ENCODE measurements around the gene SUPT6H. TPM values are rescaled to one million over a fixed set of nuclear protein-coding genes. Genes with fewer than 3 reads are reported as not detected.

SUPT6H gene
- total RNA-seq, 1 donor from 2014 or later: 91.2 TPM

DNA sequence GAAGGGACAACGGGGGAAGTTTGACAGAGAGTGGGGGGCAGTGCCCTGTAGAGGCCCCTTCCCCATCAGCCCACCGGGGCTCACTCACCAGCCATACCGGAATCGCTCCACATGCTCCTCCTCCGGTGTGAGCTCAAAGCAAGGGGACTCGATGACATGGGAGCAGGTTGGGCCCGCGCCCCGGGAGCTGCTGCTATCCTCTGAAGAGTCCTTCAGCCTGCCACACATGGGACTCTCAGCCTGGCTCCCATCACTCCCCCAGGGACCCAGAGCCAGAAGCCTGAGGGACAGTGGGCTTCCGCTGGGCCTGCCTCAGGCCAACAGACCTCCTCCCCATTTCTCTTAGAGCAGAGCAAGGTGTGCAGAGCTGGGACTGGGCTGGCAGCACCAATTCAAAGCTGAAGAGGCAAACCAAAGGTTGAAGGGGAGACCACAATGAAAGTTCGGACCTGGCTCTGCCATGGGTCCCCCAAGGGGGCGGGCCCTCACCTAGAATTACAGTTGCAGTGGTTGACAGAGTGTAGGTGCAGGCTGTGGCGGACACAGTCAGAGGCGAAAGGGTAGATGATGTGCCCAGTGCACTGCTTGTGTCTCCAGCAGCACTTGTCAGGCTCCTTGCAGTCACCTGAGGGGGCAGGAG lies 42.3 kb downstream of the SUPT6H start:
- Mint-ChIP-seq H3K27ac (ENCODE audit: unreplicated experiment) (no peak overlapping the region), H3K4me3 (ENCODE audit: unreplicated experiment) (no peak overlapping the region), H3K4me1 (ENCODE audit: unreplicated experiment) (no peaks in the 10 kb centered on the region), H3K9me3 (ENCODE audit: unreplicated experiment) (no peaks in the 10 kb centered on the region), H3K27me3 (ENCODE audit: unreplicated experiment) (no peaks in the 10 kb centered on the region), H3K36me3 (ENCODE audit: unreplicated experiment) (peaks cover 25% of the 10 kb centered on the region)
- DNase-seq (ENCODE audit: extremely low spot score, unreplicated experiment): no peak
- TF ChIP-seq, protein P1, sequence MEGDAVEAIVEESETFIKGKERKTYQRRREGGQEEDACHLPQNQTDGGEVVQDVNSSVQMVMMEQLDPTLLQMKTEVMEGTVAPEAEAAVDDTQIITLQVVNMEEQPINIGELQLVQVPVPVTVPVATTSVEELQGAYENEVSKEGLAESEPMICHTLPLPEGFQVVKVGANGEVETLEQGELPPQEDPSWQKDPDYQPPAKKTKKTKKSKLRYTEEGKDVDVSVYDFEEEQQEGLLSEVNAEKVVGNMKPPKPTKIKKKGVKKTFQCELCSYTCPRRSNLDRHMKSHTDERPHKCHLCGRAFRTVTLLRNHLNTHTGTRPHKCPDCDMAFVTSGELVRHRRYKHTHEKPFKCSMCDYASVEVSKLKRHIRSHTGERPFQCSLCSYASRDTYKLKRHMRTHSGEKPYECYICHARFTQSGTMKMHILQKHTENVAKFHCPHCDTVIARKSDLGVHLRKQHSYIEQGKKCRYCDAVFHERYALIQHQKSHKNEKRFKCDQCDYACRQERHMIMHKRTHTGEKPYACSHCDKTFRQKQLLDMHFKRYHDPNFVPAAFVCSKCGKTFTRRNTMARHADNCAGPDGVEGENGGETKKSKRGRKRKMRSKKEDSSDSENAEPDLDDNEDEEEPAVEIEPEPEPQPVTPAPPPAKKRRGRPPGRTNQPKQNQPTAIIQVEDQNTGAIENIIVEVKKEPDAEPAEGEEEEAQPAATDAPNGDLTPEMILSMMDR (IDR thresholded peaks at IDR 0.05): no peak

DNA sequence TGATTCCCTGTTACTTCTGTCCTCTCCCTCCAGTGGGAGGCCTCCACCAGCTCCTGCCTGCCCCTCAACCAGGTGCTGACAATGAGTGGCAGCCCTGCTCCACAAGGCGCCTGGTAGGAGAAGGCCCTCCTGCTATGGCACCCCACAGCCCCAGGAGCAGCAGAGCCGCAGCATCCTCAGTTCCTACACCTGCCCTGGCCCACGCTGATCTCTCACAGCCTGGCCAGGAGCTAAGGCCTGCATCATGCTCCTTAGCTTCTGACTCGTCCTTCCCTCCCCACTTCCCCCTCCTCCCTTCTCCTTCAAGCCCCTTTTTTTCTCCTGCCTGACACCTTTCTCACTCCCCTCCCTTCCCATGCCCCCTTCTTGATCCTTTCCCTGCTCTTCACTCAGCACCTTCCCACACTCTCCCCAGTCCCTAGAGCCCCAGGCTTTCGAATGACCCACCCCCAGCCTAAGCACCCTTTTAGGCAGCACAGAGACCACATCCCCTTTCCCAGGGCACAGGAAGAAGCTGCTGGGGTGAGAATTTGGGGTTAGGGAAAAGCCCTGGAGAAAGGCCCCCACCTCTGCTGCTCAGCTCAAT lies 43.2 kb downstream of the SUPT6H start:
- TF ChIP-seq, protein P1 (IDR thresholded peaks at IDR 0.05): no peak
- DNase-seq (ENCODE audit: extremely low spot score, unreplicated experiment): no peak
- Mint-ChIP-seq H3K36me3 (ENCODE audit: unreplicated experiment) (peaks cover 20% of the 10 kb centered on the region), H3K27ac (ENCODE audit: unreplicated experiment) (no peak overlapping the region), H3K4me1 (ENCODE audit: unreplicated experiment) (peaks cover 3% of the 10 kb centered on the region), H3K27me3 (ENCODE audit: unreplicated experiment) (no peaks in the 10 kb centered on the region), H3K4me3 (ENCODE audit: unreplicated experiment) (no peak overlapping the region), H3K9me3 (ENCODE audit: unreplicated experiment) (no peaks in the 10 kb centered on the region)

DNA sequence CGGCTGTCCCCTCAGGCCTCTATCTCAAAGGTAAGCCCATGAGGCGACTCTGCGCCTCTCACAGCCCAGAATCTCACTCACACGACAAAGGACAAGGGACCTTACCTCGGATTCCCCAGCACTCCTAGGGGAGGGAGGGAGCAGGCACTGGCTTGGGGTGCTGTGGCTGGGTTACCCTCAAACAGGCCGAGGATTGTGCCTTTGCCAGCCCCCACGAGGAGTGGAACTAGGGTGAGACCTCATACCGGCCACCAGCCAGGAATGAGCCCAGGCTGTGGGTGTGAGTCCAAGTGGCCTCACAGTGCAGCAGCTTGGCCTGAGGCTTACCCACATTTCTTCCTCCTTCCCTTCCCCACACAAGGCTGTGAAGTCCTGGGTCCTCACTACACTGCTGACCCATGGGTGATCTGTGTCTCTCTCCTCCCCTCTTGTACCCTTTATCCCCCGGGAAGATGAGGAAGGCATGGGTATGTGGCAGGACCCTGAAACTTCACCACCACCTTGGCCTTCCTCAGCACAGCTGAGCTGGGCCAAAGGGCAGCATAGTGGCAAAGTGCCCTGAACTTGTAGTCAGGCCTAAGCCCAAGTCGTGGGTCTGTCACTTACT lies 43.8 kb downstream of the SUPT6H start:
- DNase-seq (ENCODE audit: extremely low spot score, unreplicated experiment): no peak
- H3K9me3 Mint-ChIP-seq (ENCODE audit: unreplicated experiment): no peaks in the 10 kb centered on the region
- no peak overlapping the region for H3K4me3 Mint-ChIP-seq (ENCODE audit: unreplicated experiment)
- peaks cover 8% of the 10 kb centered on the region for H3K4me1 Mint-ChIP-seq (ENCODE audit: unreplicated experiment)
- TF ChIP-seq, protein P1 (IDR thresholded peaks at IDR 0.05): no peak
- H3K27me3 Mint-ChIP-seq (ENCODE audit: unreplicated experiment): no peaks in the 10 kb centered on the region
- peaks cover 17% of the 10 kb centered on the region for H3K36me3 Mint-ChIP-seq (ENCODE audit: unreplicated experiment)
- H3K27ac Mint-ChIP-seq (ENCODE audit: unreplicated experiment): peak overlapping the region; percentile 23

DNA sequence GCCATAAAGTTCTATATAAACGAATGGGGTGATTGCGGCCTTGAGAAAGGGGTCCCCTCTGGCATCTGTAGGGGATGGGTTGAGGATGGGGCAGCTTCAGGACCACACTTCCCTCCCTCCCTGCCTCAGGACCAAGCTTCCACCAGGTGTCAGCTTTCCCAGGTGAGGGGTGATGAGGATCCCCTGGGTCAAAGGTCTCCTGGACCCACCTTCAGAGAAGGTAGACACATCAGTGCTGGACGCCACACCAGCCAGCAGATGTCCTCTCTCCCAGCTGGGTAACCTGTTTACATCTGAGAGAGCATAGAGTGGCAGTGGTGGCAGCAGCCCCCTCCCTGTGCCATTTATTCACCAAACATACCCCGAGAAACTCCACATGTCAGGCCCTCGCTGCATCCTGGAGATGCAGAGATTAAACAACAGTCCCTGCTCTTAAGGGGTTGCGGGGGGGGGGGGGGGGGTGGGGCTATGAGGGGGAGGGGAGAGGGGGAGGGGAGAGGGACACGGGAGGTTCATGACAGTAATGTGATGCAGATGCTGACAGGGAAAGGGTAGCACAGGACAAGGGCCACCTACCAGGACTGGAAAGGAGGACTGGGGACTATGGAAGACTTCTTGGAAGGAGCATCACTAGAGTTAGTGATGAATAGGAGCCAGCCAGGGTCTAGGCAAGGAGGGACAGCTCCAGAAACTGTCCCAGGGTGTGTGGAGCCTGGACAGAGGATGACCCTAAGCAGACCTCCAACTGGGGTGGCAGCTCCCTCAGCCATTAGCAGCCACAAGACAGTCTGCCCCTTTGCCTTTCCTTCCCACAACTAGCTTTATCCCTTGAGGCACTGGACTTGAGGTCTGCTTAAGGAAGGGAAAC lies 44.7 kb downstream of the SUPT6H start:
- H3K36me3 Mint-ChIP-seq (ENCODE audit: unreplicated experiment): peaks cover 12% of the 10 kb centered on the region
- H3K27ac Mint-ChIP-seq (ENCODE audit: unreplicated experiment): no peak overlapping the region
- no peak overlapping the region for H3K4me3 Mint-ChIP-seq (ENCODE audit: unreplicated experiment)
- TF ChIP-seq, protein P1 (IDR thresholded peaks at IDR 0.05): no peak
- no peaks in the 10 kb centered on the region for H3K9me3 Mint-ChIP-seq (ENCODE audit: unreplicated experiment)
- H3K4me1 Mint-ChIP-seq (ENCODE audit: unreplicated experiment): peaks cover 12% of the 10 kb centered on the region
- DNase-seq (ENCODE audit: extremely low spot score, unreplicated experiment): no peak
- no peaks in the 10 kb centered on the region for H3K27me3 Mint-ChIP-seq (ENCODE audit: unreplicated experiment)
